HG02885 (cell line): Measurements from ENCODE around the gene HS6ST1.
"Not testable (repeated sequence)": the region's sequence is repeated elsewhere in the genome, so short reads cannot be mapped to it uniquely, and the experiment has no call there.

ENCODE experiments used
- ATAC-seq: cut with Tn5 transposase; IDR thresholded peaks from one replicate; pipeline ENCODE4 v1.9.1; 2021; ENCODE audit warnings: mild to moderate bottlenecking; ENCODE audit not compliant: unreplicated experiment, poor library complexity

Gene HS6ST1

DNA sequence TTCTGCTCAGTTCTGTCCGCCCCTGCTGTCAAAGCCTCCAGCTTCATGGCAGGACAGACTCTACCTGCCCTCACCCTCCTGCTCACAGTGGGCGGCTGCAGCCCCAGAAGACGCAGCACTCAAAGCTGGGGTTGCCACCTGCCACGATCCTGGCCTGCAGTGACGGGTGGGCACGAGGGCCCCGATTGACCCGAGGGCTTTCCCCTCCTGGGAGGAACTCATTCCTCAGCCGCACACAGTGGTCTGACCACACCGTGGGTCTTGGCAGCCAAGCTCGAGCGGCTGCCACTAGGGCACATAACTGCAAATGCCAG lies 47.1 kb downstream of the HS6ST1 start:
- no peak for ATAC-seq

DNA sequence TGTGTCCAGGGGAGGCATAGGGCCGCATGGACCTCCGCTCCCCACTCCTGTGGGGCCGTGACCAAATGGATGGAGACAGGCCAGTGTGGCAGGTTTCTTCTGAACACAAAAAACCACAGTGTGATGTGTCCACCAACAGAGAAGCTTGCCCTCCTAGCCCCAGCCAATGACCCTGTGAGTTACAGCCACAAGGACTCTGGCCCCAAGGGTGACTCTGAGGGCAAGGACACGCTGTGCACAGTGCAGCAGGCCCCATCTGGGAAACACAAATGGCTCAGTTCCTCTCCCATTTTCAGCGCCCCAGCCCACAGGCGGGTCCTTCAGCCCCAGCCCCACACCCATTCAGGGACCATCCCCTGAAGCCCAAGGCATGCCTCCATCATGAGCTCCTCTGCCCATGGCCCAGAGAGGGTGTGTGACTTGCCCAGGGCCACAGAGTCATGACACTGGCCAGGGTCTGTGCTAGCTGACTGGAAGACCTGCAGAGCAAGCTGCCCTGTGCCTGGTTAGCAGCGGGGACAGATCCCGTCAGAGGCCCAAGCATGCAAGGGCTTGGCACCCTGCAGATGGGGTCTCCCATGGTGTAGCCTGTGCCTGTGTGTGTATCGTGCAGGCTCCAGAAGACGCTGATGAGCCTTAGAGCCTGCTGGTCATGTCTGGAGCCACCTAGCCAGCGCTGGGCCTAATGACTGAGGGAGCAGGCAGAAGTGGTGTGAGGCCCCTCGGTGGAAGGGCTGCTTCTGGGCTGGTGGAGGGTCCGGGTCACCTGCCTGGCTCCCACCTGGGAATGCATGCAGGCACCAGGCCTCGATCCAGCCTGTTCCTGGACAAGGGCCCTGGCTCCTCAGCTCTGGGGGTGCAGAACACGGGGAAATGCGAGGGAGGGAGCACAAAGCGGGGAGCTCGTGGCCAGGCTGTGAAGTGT lies 47.7 kb downstream of the HS6ST1 start:
- ATAC-seq, result no peak

DNA sequence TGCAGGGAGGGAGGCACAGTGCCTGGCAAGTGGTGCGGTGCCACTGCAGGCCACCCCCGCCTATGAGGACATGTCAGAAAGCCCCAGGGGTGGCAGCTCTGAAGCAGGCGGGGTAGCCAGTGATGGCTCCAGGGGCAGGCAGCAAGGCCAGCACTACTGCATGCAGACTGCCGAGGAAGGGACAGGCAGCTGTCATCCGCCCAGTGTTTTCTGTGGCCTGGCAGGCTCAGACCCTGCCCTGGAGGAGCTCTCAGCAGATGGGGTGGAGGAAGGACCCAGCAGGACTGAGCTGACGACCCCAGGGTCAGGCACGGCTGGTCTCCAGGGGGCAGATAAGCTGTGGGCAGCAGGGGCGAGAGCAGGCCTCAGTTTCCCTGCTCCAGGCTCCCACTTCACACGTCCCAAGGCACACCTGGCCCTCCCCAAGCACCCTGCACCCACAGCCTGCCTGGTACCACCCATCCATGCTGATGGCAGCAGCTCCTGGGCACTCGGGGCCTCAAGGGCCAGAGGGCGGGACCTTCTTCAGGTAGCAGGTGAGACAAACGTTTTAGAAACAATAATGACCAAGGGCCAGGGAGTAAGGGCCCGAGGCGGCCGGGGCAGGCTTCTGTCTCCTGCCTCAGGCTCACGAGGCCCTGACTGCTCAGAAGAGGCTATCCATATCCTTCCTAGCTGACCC lies 48.5 kb downstream of the HS6ST1 start:
- no peak for ATAC-seq

DNA sequence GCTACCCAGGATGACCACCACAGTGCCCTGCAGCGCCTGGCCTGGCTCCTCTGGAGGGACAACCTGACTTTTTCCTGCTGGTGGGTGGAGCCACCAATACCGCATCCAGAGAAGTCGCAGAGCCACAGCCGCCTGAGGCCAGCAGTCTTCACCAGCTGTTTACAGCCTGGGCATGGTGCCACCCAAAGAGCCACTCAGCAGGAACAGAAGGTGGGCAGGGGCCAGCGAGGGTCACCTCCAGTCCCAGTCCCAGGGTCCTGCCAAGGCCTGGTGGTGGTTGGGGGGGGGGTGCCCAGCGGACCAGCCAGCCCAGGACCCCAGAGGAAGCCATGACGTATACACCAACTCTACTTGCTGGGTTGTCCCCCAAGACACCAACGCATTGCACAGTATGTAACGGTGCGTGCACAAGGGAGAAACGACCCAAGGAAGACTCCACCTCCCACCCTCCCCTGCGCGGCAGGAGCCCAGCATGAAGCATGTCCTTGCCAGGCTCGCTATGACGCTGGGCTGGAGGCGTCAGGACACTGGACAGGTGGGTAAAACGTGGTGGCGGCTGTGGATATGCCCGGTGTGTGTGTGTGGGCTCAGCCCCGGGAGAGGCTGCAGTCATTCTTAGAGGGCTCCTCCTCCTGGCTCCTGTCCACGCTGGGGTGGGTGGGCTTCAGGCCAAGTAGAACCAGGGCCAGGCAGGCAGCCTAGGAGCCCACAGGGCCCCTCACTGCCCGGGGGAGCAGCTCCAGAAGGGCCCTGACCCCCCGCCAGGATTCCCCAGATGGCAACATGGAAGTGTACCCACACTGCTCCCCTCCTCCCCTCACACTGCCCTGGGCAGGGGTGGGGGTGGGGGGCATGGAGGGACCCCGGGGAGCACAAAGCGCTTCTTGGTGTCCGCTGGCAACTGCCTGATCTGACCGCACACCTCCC lies 49.3 kb downstream of the HS6ST1 start:
- ATAC-seq, result no peak

DNA sequence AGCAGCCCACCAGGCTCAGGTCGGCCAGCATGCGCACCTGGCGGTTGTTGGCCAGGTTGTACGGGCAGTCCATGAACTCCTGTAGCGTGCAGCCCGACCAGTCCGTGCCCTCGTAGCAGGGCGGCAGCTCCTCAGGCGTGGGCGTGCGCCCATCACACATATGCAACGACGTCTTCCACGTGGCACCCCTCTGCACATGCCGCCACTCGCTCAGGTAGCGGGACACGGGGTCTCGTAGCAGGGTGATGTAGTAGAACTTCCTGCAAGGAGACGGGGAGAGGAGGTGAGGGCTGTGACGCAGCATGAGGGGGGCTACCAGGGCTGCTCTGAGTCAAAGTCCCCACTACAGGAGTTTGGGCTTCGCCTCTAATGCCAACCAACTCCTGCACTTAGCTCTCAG lies 50.1 kb downstream of the HS6ST1 start:
- not testable (repeated sequence) for ATAC-seq

DNA sequence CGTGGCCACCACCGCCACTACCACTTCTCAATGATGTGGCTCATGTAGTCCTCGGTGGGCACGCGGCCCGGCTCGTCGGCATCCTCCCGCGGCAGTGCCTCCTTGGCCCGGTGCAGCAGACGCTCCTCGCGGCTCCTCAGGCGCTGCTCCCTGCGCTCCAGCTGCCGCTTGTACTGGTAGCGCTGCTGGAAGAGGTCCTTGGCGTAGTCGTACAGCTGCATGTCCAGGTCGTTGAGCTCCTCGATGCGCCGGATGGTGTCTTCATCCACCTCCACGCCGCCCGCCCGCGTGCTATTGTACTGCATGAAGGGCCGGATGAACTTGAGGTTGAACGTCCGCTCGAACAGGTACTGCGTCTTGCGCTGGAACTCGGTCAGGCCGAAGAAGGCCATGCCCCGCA lies 50.5 kb downstream of the HS6ST1 start:
- ATAC-seq, result not testable (repeated sequence)

DNA sequence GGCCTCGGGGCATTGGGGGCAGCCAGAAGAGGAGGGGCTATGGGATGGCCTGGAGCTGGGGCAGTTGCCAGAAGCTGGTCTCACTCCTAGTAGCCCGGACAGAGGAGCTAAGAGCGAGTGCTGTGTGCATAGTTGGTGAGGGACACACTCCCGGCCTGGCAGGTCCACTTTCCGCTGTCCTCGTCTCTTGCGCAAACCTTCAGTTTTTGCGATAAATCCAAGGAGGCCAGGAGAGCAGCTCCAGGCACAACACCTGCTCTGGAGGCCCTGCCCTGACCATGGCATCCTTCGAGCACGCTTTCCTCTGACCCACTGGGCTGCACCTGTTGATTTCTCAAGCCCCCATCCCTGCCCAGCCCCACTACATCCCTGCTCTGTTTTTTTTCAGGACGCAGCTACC lies 51.0 kb downstream of the HS6ST1 start:
- ATAC-seq, result not testable (repeated sequence)

DNA sequence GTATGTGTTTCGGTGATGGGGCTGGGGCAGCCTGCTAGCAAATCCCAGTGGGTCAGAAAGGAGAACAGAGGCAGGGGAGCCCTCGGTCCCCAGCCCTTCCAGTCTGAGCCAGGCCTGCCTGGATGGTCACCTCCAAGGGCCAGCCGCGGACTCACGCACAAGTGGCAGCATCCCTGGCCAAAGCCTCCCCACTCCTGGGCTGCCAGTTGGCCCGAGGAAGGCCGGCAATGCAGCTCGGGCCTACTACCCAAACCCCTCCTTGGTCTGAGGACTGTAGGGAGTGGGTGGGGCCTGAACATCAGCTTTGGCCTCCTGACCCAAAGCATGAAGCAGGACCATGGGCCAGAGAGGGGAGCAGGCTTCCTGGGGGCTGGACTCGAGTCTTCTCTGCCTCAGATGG lies 51.5 kb downstream of the HS6ST1 start:
- ATAC-seq, result not testable (repeated sequence)

DNA sequence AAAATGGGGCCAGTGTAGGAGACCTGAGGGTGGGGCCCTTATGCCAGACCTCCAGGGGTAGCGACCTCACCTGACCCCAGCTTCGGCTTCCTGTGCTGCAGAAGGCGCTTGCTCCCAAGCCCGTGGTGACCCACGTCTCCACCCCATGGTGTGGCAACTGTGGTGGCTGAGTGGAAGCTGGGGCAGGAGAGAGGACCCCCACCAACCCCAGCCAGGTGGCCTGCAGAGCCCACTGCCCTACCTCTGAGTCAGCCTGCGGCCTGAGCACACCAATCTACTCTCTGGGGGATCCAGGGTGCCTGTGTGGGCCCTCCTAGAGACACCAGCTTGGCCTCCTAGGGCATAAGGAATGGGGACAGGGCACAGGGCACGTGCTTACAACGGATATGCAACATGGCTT lies 52.2 kb downstream of the HS6ST1 start:
- not testable (repeated sequence) for ATAC-seq

DNA sequence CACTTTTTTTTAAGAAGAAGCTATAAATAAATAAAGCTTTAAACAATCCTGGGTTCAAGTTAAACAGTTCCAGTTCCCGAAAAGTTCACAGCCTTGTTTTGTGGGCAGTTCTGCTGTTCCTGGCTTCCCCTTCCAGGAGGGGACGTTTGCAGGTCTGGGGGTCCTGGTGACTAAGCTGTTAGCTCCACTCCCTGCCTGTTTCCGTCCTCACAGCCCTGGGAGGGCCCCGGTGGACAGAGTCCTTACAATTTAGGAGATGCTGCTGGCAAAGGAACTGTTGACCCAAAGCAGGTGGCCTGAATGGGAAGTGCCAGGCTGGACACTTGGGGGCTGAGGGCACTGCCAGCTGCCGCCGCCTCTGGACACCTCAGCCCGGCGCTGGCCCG lies 53.1 kb downstream of the HS6ST1 start:
- not testable (repeated sequence) for ATAC-seq

DNA sequence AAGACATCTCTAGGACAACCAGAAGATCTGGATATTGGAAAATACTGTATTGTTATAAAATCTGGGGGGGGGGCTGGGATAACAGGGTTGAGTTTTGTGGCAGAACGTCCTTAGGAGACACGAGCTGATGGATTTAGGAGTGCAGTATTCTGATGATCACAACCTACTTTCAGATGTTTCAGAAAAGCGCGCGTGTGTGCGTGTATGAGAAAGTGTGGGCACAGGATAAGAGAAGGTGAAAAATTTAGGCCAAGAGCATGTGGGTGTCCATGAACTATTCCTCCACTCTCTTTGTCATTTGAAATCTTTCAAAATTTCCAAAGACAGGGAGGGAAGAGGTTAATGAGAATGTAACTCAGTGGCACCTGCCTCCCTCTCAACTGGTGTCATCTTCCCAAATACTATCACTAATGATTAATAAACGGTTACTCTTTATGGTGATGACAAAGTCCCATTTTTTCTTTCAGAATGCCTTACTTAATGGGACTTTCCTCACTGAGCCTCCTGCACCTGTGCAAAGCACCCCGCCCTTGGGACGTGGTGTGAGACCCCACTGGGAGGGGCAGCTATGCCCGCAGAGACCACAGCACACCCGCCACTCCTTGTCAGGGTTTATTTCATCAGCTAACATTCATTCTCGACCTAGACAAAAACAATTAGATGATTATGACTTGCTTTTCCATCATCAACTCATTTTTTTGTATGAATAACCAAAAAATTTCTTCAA lies 53.6 kb downstream of the HS6ST1 start:
- no peak for ATAC-seq

DNA sequence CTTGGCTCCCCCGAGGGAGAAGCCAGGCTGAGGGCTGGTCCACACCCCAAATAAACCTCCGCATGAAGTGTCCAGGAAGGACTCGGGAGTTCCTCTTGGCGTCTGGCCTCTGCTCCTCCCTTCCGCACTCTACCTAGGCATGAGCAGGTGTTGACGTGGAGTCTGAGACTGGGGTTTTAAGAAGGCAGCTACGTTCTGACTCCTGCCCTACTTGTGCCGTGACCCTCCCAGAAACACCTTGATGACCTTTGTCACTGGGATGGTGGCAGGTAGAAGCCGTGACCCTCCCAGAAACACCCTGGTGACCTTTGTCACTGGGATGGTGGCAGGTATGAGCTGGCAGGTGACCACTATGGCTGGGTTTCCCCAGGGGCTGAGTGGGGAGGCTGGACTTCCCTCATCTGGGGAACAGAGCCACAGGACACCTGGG lies 54.8 kb downstream of the HS6ST1 start:
- no peak for ATAC-seq

DNA sequence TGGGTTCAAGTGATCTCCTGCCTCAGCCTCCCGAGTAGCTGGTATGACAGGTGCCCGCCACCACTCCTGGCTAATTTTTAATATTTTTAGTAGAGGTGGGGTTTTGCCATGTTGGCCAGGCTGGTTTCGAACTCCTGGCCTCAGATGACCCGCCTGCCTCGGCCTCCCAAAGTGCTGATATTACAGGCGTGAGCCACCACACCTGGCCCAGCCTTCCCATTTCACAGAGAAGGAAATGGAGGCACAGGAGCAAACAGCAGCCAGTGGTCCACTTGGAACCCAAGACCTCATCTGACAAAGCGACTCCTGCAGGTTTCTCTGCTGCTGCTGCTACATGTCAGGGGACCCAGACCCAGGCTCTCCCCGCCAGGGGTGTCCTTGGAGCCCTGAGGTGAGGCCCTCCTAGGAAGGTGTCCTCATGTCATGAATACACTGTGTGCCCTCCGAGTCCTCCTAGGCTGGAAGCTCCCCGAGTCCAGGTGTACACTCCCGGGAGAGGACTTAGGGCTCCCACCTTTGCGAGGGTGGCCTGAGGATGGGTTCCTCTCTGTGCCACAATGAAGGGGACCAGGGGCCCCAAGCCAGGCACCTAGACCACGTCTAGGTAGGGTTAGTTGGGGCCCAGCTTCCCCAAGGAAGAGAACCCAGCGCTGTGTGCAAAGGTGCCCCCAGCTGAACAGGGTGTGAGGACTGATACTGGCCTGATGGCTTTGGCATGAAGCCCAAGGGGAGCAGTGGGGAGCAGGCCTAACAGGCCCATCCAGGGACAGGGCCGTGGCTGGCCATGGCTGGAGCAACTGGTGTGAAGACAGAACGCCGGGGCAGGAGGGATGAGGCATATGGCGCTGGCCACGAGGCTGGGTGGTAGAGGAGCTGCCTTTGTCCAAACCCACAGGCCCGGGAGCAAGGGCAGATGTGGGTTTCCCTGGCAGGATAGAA lies 56.1 kb downstream of the HS6ST1 start:
- ATAC-seq, result no peak

DNA sequence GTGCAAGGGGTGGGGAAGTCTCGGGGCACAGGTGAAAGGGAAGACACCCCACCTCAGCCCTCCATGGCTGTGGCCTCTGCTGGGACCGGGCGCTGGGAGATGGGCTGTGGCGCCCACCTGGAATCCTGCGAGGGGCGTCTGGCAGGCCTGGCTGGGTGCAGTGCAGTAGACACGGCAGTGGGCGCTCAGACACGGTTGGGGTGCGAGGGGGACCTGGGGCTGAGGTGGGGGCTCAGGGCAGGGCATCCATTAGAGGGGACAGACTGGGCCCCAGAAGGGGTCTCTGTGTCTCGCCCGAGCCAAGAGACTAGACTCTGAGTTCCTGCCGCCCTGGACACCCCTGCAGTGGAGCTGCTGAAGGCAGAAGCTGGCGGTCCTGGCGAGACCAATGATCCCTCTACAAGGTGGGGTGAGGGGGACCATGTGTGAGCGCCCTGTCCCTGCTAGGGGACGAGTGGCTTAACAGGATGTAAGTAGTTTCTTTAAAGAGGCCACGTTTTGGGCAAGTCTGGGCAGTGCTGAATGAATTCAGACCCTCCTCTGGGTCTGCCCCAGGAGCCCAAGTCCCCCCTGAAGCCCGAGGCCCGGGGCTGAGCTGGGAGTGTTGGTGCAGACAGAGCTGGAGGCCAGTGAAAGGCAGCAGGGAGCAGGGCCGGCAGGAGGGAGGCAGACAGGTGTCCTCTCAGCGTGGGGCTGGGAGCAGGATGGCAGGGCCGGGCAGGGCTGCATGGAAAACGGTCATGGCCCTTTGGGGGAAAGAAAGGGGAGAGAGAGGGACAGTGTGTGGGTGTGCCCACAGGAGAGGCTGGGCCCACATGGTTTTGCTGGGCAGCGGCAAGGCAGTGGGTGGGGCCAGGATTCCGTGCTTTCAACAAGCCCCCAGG lies 57.2 kb downstream of the HS6ST1 start:
- ATAC-seq, result no peak

DNA sequence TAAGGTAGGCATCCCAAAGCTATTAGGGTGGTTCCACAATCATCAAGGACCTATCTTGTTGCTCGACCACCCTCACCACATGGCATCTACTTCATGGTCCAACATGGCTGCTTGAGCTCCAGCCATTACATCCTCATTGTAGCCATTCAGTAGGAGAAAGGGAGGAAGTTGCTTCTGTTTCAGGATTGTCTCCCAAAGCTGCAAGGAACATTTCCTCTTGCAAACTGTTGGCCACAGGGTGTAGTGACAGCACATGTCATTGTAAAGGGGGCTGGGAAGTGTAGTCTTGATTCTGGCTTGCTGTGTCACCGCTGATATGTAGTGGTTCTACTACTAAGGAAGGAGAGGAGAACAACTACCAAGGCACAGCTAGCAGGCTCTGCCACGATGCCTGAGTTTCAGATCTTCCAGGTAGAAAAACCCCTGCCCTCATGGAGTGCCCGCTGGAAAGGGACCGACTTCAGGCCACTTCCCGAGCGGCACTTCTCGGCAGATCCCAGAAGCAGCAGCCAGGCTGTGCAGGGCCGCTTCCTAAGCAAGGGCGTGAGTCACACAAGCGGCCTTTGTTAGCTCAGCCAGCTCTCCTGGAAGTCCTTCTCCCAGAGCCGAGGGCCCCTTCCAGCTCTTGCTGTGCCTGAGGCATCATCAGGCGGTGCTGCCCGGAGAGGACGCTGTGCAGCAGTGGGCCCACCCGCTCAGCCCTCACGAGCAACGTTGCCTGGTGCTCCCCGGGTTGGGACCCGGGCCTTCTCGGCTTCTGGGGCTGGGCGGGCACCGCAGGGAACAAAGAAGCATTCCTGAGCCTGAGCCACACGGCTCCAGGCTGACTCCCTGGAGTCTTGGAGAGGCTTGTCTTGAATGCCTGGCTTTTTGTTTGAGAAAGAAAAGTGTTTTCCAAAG lies 58.2 kb downstream of the HS6ST1 start:
- ATAC-seq, result no peak

DNA sequence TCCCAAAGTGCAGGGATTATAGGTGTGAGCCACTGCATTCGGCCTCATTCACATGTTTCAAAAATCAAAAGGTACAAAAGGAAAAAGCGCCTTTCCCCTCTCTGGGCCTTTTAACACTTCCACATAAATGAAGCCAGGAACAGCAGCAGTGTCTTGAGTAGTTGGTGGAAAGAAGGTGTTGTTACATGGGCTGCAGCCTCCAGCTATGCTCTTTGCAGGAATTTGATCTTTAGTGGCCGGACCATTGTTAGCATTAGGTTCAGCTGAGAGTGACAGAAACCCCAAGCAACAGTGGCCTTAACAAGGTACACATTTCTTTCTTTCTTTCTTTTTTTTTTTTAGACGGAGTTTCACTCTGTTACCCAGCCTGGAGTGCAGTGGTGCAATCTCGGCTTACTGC lies 59.1 kb downstream of the HS6ST1 start:
- no peak for ATAC-seq

DNA sequence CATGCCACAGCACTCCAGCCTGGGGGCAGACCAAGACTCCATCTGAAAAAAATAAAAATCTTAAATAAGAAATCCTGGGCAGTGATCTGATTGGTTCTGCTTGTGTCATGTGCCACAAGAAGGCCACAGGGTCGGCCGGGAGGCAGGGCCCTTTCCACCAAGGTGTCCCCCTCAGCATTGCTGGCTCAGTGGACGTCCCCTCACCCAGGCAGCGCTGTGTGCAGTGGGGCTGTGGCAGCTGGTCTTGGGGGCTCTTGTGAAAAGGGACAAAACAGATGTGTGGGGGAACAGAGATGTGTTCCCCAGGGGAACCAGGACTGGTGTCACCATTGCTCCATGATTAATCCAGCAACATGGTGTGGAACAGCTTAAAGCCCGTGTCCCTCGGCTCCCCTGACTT lies 60.5 kb downstream of the HS6ST1 start:
- no peak for ATAC-seq
